22Rv1 (cell line): ENCODE measurements around the gene LRRC32.

Experiments used
- ZFX ChIP-seq: fragments of 450-650 bp; IDR thresholded peaks from 2 replicates; pipeline ENCODE4 v1.6.1; 2017; ENCODE audit warnings: antibody characterized with exemption, borderline replicate concordance
- TF ChIP-seq, protein P1 (sequence below): fragments of 450-650 bp; IDR thresholded peaks from 2 replicates; pipeline ENCODE4 v1.5.1; 2017; ENCODE audit warnings: mild to moderate bottlenecking

- TF ChIP-seq, protein P1, sequence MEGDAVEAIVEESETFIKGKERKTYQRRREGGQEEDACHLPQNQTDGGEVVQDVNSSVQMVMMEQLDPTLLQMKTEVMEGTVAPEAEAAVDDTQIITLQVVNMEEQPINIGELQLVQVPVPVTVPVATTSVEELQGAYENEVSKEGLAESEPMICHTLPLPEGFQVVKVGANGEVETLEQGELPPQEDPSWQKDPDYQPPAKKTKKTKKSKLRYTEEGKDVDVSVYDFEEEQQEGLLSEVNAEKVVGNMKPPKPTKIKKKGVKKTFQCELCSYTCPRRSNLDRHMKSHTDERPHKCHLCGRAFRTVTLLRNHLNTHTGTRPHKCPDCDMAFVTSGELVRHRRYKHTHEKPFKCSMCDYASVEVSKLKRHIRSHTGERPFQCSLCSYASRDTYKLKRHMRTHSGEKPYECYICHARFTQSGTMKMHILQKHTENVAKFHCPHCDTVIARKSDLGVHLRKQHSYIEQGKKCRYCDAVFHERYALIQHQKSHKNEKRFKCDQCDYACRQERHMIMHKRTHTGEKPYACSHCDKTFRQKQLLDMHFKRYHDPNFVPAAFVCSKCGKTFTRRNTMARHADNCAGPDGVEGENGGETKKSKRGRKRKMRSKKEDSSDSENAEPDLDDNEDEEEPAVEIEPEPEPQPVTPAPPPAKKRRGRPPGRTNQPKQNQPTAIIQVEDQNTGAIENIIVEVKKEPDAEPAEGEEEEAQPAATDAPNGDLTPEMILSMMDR, result no peak
- no peak for TF ChIP-seq ZFX
Observed at GRCh38 chr11:76668362-76669155, 2.0 kb downstream of the LRRC32 start.
